Activated CD8-positive, alpha-beta memory T cell treated with anti-CD3 and anti-CD28 coated beads, Interleukin-2, amount 50 U/mL, for 48 hours (primary cell): ENCODE measurements around the gene ZNG1A.
A peak's percentile ranks its signal among the peaks of the same experiment; 100 is the strongest.
"Not testable (repeated sequence)": the region's sequence is repeated elsewhere in the genome, so short reads cannot be mapped to it uniquely, and the experiment has no call there.

Source experiments
- DNase-seq: peaks from one replicate; pipeline ENCODE4 v3.0.0-alpha.2; 2020

Gene ZNG1A

GRCh38 chr9:178970-179383 is at the start of gene ZNG1A:
Gene ZNG1A, minus strand, starts transcription at chr9:179056. Its CDS starts 87 bp downstream, at chr9:178969.
- DNase-seq, result peak; percentile 77

DNA sequence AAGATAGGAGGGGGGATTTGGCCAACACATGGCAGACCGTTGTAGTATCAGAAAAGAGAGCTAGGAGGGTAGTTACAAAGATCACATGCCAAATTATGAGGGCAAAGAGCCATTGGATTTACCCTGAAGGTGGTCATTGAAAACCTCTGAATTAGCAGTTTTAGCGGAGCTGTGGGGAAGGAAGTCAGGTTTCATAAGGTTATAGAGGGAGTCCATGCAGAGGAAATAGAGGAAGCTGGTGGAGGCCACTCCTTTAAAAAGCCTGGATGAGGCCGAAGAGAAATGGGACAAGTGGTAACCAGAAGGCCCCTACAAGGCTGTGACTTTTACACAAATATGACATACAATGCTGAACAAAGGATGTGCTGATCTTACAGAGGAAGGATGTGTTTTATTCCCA is 49.0 kb upstream of the ZNG1A start:
- DNase-seq, result no peak

DNA sequence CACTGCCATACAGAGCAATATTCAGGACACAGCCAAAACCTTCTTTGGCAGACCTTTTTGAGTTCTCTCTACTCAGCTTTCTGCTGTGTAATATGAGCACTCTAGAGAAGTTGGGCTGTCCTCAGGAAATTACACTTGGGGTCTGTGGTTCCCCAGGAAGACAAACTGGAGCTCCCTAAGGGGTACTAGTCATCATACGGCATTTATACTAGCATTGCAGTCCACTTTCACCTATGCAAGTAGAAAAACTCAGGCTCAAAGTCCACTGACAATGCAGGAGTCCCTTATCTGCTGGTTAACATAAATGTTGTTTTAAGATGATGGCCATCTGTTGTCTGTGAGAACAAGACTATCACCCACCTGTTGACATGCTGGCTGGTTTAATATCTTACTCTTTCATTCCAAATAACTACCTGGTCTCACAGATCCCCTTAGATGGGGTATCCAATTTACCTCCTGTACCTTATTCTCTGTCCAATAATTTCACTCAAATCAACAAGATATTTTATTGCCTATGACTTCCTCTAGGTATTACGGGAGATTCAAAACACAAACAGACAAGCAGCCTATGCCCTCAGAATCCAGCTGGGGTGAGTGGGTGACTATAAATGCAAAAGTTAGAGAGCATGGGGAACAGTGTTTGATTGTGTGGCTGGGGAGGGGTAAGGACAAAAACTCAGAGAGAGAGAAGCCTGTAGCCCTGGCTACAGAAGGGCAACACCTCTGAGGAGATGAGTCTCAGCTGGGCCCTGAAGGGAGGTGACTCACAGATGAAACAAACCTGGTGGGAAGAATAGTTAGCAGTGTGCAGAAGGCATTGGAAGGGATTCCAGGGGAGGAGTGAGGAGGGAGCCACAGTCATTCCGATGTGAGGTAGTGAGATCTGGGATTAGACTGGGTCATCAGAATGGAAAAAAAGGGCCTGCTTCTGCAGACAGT is 46.0 kb upstream of the ZNG1A start:
- no peak for DNase-seq

- no peak for DNase-seq
Measured at GRCh38 chr9:224026-224425, 45.2 kb upstream of the ZNG1A start.

DNA sequence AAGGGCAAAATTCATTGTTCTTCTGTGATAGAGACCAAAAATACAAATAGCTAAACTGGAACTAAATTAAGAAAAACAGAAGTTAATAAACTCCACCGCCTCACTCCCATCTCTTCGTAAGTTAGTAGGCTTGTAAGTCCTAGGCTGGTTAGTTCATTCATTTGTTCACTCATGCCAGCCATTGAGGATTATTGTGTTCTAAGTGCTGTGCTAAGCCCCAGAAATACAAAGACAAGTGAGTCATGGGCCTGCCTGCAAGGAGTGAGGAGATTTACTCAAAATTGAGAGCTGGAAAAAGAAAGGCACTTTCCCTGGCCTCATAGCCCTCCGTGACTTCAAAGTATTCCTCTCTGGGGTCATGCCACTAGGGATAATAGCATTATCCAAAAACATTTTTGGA is 44.3 kb upstream of the ZNG1A start:
- no peak for DNase-seq

DNA sequence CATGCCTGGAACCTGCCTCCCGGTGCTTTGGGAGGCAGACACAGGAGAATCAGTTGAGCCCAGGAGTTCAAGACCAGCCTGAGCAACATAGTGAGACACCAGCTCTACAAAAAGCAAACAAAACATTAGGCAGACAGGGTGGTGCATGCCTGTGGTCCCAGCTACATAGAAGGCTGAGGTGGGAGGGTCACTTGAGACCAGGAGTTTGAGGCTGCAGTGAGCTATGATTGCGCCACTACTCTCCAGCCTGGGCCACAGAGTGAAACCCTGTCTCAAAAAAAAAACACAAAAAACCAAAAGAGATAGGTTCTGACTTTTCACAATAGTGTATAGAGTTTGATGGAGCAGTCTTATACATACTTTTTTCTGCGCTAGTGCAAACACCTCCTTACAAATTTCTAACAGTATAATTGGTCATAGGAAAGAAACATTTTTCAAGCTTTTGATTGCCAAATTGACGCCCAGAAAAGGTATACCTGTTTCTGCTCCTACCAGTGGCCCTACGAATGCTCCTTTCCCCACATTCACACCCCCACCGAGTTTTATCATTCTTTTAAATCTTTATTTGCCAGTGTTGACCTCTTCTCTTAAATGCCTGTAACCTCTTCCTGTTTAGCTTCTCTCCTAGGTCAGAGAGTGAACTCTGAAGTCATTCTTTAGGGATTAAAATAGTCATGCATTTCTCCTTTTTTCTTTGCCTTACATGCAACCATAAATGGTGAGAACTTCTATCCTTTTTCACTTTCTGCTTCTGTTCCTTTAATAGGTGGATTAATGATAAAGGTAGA is 43.3 kb upstream of the ZNG1A start:
- DNase-seq, result no peak

GRCh38 chr9:219670-220365 is 41.0 kb upstream of the ZNG1A start:
- DNase-seq, result no peak

- DNase-seq, result not testable (repeated sequence)
Measured at GRCh38 chr9:219036-219435, 40.2 kb upstream of the ZNG1A start.

- no peak for DNase-seq
Measured at GRCh38 chr9:217950-218349, 39.1 kb upstream of the ZNG1A start.

GRCh38 chr9:216866-217265 is 38.0 kb upstream of the ZNG1A start:
- DNase-seq, result no peak

DNA sequence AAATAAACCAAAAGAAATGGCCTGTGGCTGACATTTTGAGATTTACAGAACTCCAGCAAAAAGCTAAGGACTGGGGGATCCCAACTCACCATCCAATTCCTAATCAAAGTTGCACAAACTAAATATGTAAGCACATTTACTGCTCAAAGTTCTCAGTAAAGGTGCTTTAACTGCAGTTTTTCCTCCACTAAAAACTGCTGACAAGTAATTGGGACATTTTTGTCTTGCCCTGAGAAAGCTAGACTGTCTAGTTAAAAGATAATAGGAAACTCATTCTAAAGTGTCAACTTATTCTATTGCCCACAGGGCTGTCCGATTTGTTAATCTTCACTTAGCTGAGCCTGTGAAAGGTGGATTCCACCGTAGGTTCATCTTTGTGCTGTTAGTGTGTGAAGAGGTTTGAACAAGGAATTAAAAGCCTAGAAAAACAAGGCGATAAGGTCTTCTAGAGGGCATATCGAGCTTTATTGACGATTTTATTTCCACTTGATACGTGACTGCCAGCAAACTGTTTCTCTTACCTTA is 36.8 kb upstream of the ZNG1A start:
- DNase-seq, result no peak

DNA sequence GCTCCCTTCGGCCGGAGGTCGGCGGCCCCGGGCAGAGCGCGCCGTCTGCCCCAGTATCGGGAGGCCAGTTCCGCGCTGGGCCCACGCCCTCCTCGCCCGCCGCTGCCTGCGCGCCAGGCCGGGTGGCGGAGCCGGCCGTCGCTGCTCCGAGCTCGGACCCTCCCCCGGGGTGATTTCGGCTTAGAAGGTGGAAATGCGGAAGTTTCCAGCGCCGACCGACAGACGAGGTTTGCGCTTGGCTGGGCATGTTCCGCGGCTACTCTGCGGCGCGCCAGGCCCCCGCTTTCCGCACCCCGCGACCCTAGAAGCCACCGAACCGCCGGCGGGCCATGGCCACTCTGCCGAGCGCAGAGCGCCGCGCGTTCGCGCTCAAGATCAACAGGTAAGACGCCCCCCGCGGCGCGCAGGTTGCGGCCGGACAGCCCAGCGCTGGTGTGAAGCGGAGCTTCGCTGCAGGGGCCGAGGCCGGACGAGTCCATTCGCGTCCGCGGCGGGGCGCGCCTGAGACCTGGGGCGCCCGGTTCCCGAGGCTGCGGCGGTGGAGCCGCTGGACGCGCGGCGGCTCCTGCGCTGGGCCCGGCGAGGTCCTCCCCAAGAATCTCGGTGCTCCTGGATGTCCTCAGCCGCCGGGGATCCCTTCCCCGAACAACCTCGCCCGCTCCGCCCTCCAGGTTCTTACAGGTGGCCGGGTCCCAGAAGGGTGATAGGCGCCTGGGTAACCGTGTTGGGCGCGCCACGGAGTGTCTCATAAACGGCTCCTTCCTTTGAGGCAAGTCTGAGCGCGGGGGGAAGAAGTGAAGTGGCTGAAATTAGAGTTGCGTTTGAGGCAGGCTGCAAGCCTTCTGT is 36.0 kb upstream of the ZNG1A start, which contains the start of gene DOCK8:
DOCK8 (plus strand) TSS at position 218 of the 846 bp plus-strand sequence; CDS start at position 330, 112 bp downstream.
- peak; percentile 80 for DNase-seq

DNA sequence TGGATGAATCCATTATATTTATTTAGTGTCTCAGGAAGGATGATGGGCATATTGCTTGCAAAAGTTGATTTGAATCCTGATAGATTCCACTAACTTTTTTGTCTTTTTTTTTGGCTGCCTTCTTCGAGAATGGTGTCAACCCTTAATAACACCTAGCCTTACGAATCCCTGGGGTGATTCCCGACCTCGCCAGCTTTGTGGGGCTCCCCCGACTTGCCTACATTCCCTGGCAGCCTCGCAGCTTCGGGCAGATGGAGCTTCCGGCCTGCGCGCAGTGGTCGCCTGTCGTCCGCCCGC is 35.4 kb upstream of the ZNG1A start:
- no peak for DNase-seq

GRCh38 chr9:213901-214300 is 35.0 kb upstream of the ZNG1A start:
- DNase-seq, result not testable (repeated sequence)

DNA sequence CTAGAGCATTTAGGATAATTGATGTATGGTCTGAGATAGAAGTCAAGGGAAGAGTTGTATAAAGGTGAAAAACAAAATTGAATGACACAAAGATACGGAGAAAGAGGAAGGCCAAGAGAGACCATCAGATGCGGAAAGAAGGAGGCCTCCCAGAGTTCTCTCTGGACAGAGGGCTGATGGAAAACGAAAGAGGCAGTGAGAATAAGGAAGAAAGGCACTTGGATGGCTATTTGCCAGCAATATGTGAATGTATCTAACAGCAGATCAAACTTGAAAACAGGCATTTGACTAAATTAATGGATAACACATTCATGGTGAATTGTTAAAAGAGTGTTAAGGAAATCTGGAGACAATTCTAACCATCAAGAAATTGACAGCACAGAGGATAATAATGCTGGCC is 33.4 kb upstream of the ZNG1A start:
- no peak for DNase-seq

- no peak for DNase-seq
Measured at GRCh38 chr9:211557-211956, 32.7 kb upstream of the ZNG1A start.

DNA sequence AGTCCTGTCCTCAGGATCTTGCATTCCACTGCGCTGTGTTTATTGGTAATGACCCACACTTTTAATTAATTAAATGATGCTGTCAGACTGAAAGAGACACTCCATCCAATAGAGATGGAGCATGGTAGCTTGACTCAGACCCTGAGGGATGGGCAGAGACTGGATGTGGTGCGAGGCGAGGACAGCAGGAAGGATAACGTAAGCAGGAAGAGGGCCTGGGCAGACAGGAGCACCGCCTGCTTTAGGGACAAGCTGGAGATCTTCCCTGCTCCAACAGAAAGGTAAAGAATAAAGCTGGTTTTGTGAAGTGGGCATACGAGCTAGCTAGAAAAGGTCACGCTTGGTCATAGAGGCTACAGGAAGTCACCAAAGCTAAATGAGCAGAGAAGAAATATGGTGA is 32.2 kb upstream of the ZNG1A start:
- no peak for DNase-seq

GRCh38 chr9:209143-209758 is 30.4 kb upstream of the ZNG1A start:
- DNase-seq, result no peak

DNA sequence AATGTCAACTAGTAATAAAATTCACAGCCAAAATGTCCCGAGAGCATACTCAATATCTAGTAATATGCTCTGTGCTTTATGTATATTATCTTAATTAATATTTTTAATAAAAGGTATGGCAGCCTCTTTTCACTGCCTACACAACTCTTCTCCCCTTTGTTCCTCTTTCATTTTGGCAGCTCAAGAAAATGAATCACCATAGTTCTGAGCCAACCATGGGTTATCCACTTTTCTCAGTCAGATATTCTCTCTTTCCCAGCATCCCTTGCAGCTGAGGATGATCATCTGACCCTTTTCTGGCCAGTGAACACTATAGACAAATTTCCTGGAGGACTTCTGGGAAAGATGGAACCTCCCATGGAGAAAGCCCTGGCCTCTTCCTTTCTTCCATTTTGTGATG is 27.6 kb upstream of the ZNG1A start:
- no peak for DNase-seq

DNA sequence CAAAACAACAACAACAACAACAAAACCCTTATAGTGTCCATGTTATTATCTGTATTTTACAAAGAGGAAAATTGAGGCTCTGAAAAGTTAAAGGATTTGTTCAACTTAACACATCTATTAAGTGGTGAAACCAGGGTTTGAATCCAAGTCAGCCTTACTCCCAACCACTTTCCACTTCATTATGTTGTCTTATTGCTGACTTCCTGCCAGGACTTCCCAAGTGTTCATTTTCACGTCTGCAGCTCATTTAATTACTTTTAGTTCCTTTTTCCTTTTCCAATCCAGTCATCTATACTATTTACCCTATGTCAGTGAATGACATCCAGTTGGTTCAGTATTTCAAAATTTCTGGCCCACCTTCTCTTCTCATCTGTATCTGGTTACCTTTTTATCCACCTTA is 20.7 kb upstream of the ZNG1A start:
- DNase-seq, result not testable (repeated sequence)

DNA sequence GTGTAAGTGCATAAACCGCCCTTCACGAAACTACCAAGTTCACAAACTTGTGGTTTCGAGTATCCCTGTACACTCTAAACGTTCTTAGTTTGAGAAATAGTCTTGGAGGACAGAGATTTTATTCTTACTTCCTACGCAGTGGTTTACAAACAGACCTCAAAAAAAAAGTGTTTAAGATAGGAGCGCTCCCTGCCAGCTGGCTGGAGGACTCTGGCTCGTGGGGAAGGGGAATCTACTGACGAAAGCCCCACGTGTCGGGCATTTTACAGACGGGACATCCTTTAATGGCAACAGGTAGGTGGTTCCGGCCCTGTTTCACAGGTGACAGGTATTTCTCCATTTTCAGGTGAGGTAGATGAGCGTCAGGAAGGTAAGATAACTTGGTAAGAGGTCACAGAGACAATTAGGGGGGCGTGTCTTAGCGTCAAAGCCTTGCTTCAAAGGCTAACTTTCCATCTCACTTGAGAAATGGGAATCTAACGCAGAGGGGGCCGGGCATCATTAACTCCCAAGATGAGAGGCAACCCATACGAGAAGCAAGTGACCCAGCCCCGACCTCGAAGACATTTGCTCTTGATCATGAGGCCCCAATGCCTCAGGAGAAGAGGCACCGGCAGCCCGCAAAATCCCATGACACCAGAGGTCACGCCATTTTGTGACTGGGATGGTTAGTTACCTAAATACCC is 573 bp downstream of the ZNG1A start:
- not testable (repeated sequence) for DNase-seq
